LNCaP clone FGC (cell line): ENCODE measurements around the gene EDAR.

Source experiments
- DNase-seq: peaks from one replicate; pipeline ENCODE4 v3.0.0-alpha.2; 2011; ENCODE audit warnings: low read depth
- H3K4me3 ChIP-seq: 2 replicates; pipeline ENCODE4 v1.5.1; 2011; ENCODE audit warnings: mild to moderate bottlenecking, low read depth, low read length, control low read depth
- TF ChIP-seq, protein P1 (sequence below): IDR thresholded peaks from 2 replicates; pipeline ENCODE4 v1.5.1; 2012; ENCODE audit warnings: mild to moderate bottlenecking; ENCODE audit not compliant: control insufficient read depth, insufficient read depth; ENCODE audit errors: extremely low read depth

EDAR gene

DNA sequence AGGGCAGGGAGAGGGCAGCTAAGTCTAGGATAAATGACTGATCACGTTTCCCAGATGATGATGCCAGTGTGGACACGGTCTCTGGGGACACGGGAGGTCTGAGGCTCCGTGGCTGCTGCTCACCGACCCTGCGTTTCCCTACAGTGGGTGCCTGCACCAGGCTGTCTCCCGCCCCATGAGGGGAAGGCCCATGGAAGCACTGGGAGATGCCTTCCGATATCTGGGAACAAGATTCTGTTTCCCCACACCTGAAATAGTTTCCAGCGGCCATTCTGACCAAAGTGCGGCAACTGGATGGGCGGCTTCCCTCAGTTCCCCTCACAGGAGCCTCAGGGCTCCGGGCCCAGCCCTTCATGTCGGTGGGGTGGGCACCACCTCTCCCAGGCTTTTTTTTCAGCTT, 83.1 kb downstream of the EDAR start:
- TF ChIP-seq, protein P1, sequence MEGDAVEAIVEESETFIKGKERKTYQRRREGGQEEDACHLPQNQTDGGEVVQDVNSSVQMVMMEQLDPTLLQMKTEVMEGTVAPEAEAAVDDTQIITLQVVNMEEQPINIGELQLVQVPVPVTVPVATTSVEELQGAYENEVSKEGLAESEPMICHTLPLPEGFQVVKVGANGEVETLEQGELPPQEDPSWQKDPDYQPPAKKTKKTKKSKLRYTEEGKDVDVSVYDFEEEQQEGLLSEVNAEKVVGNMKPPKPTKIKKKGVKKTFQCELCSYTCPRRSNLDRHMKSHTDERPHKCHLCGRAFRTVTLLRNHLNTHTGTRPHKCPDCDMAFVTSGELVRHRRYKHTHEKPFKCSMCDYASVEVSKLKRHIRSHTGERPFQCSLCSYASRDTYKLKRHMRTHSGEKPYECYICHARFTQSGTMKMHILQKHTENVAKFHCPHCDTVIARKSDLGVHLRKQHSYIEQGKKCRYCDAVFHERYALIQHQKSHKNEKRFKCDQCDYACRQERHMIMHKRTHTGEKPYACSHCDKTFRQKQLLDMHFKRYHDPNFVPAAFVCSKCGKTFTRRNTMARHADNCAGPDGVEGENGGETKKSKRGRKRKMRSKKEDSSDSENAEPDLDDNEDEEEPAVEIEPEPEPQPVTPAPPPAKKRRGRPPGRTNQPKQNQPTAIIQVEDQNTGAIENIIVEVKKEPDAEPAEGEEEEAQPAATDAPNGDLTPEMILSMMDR = no peak
- no peak for DNase-seq
- no peak overlapping the region for H3K4me3 ChIP-seq

DNA sequence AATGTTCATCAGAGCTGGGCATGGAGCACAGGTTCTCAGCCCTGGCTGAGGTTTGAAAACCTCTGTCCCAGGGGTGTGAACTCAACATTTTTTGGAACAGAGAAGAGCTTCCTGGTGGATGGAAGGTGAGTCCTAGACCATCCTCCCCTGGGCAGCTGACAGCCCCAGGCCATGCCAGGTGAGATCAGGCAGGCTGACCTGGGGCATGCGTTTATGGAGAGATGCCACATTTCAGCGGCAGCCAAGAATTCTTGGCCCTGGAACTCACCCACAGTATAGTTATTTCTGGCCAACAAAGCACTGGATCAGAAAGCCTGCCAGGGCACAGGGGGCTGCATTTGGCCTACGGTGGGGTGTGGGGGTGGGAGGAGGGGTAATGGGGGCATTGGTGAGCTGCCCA, 83.8 kb downstream of the EDAR start:
- TF ChIP-seq, protein P1 = no peak
- peak; percentile 74 for DNase-seq
- no peak overlapping the region for H3K4me3 ChIP-seq

DNA sequence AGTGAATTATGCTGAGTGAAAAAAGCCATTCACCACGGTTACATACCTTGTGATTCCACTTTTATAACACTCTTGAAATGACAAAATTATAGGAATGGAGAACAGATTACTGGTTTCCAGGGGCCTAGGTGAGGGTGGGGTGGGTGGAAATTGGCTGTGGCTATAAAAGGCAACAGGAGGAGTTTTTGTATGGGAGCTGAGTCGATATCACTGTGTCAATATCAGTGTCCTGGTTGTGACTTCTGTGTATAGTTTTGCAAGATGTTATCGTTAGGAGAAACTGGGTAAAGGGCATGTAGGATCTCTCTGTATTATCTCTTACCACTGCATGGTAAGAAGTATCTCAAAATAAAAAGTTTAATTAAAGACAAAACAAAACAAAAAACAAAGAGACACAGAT, 84.3 kb downstream of the EDAR start:
- DNase-seq = peak; percentile 46
- H3K4me3 ChIP-seq = no peak overlapping the region
- TF ChIP-seq, protein P1 = no peak

DNA sequence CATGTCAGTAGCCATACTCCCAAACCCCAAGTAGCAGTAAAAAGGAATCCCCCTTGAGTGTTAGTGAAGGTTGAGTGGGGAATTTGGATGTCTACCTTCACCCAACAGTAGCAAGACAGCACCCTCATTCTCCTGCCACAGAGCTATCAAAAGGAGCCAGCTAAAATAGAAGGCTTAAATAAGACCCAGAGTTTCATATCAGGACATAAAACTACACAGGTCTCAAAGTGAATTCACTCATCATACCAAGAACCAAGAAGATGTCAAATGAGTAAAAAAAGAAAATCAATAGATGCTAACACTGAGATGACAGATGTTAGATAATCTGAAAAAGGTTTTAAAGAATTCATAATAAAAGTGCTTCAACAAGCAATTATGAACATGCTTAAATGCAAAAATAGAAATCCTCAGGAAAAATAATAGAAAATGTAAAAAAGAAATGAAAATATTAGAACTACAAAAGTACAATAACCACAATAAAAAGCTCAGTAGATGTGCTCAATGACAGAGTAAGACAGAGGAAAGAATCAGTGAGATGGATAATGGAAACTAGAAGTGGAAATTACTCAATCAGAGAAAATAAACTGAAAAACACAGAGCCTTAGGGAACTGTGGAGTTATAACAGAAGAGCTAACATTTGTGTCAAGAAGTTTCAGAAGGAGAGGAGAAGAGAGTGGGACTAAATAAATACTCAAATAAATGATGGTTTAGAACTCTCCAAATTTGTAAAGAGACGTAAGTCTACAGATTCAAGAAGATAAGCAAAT, 90.5 kb downstream of the EDAR start:
- TF ChIP-seq, protein P1 = no peak
- DNase-seq = no peak
- no peak overlapping the region for H3K4me3 ChIP-seq

DNA sequence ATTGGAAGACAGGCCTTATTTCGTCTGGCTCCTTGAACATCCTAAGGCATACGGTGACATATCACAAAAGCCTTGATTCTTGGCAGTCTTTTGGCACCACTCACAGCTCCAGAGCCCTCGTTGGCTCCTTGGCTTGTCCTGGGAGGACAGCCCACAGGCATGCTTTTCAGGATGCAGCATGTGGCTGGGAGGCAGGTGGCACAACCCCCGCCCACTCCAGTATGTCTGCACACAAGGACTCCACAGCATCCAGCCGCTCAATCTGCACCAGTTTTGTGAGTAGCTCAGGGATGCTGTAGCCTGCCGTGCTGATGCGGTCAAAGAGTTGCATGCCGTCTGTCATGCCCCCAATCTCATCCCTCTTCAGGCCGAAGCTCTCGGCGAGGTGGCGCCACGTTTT, 92.3 kb downstream of the EDAR start:
- no peak overlapping the region for H3K4me3 ChIP-seq
- DNase-seq = no peak
- TF ChIP-seq, protein P1 = no peak

DNA sequence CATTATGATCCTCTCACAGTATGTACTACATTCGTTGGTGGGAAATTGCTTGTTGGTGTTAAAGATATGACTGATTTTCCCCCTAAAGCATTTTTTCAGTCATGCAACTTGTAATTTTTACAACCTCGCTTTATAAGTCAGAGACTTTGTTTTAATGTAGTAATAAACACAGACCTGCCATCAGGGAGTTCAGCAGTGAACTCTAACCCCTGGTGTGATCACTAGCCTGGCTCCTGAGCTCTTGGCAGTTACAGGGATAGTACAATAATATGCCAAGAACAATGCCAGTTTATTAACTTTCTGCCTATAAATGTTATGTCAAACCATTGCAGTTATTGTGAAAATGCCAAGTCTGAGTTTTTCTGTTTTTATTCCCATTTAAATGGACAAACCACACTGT, 93.8 kb downstream of the EDAR start:
- DNase-seq = peak; percentile 34
- TF ChIP-seq, protein P1 = no peak
- H3K4me3 ChIP-seq = no peak overlapping the region

DNA sequence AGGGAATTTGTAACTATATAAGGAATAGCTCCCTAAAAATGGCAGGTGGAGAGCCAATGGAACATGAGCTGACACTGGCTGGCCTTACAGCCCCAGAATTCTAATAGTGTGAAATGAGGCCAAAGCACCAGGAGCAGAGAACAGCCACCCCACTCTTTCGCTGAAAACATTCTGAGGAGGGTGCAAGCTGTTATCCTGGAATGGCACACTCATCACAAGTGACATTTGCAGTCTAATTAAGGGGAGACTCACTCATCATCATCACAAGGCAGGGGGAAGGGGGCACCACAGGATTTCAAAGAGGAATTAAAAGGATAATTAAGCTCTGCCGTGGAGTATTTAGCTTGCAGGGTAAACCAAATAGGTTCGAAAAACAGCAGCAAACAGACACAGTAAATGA, 94.3 kb downstream of the EDAR start:
- TF ChIP-seq, protein P1 = no peak

More for the DNA sequence above, 94.3 kb downstream of the EDAR start:
- no peak for DNase-seq
- no peak overlapping the region for H3K4me3 ChIP-seq
